Measurements from ENCODE around the gene KRT80. TPM values are rescaled to one million over a fixed set of nuclear protein-coding genes. Genes with fewer than 3 reads are reported as not detected.

The KRT80 gene
- 0.70 TPM for total RNA-seq

GRCh38 chr12:52191841-52192791 is at the start of gene KRT80:
KRT80 (minus strand) TSS chr12:52192014; CDS start chr12:52191902, 112 bp downstream.

GRCh38 chr12:52232674-52233461 is 41.1 kb upstream of the KRT80 start, which contains the start of gene KRT7:
KRT7 (plus strand) TSS chr12:52233243; CDS start chr12:52233297, 54 bp downstream.

Other genes with a start within 250 kb of the KRT80 start
- gene ACVR1B, start 240.3 kb downstream of the KRT80 start, total RNA-seq, result 46.0 TPM
- gene TAMALIN, start 185.1 kb downstream of the KRT80 start, total RNA-seq, result 17.7 TPM
- 87.3 TPM for gene NR4A1, start 140.6 kb downstream of the KRT80 start, total RNA-seq
- 21.0 TPM for gene ATG101, start 122.0 kb downstream of the KRT80 start, total RNA-seq
- gene SMIM41, start 112.3 kb downstream of the KRT80 start, total RNA-seq, result 0.35 TPM
- gene KRT7, start 41.2 kb upstream of the KRT80 start, total RNA-seq, result 43.1 TPM
- gene KRT86, start 82.6 kb upstream of the KRT80 start, total RNA-seq, result not detected
- not detected for gene KRT81, start 99.5 kb upstream of the KRT80 start, total RNA-seq
- not detected for gene KRT83, start 129.4 kb upstream of the KRT80 start, total RNA-seq
- gene KRT85, start 175.5 kb upstream of the KRT80 start, total RNA-seq, result not detected
- not detected for gene KRT84, start 193.6 kb upstream of the KRT80 start, total RNA-seq
- gene KRT82, start 214.3 kb upstream of the KRT80 start, total RNA-seq, result not detected
- gene KRT75, start 242.4 kb upstream of the KRT80 start, total RNA-seq, result not detected